ENCODE results near the gene DHX8.

DNA sequence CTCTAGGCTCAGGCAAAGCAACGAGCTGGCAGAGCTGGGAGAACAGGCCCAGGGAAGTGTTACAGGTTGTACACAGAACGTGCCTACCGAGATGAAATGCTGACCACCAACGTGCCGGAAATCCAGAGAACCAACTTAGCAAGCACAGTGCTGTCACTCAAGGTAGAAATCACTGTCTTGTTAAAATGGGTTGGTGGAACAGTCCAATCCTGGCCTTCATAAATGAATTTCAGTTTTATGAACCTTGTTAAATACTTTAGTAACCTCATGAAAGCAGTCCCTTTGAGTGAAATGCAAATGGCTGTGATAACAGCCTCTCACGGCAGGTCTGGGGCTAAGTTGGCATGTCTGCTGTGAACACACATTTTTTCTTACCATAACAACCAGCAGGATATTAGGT is 33.4 kb downstream of the DHX8 start:
- no peak for TF ChIP-seq CTCF (IDR thresholded peaks at IDR 0.05; ENCODE audit: low read depth, low read length)
- TF ChIP-seq POLR2A (IDR thresholded peaks at IDR 0.05; ENCODE audit: extremely low read depth, insufficient read length), result no peak
- no peak for TF ChIP-seq MYC (IDR thresholded peaks at IDR 0.05; ENCODE audit: low read depth, low read length)
- TF ChIP-seq MAX (IDR thresholded peaks at IDR 0.05; ENCODE audit: low read depth, low read length), result no peak
